Activated T-helper 2 cell treated with anti-CD3 and anti-CD28 coated beads, Interferon-gamma antibody, Interleukin-2, Interleukin-4, amounts not matched to agents 10 μg/mL and 5 μg/mL and 100 μg/mL, durations not matched to agents 14 hours and 24 hours and 36 hours (primary cell): Measurements from ENCODE around the gene ACSM3. TPM values are rescaled to one million over a fixed set of nuclear protein-coding genes. Genes with fewer than 3 reads are reported as not detected.
"Not testable (repeated sequence)": the region's sequence is repeated elsewhere in the genome, so short reads cannot be mapped to it uniquely, and the experiment has no call there.

Source experiments
- DNase-seq: peaks from one replicate; pipeline ENCODE4 v3.0.0; 2021; ENCODE audit warnings: low spot score
- H3K27ac Mint-ChIP-seq: one replicate; pipeline ENCODE4 v1.8.0; 2021; ENCODE audit warnings: mixed read lengths
- H3K27me3 Mint-ChIP-seq: one replicate; pipeline ENCODE4 v1.8.0; 2021; ENCODE audit warnings: low read depth, mixed read lengths
- H3K36me3 Mint-ChIP-seq: one replicate; pipeline ENCODE4 v1.8.0; 2021; ENCODE audit warnings: low read depth, mixed read lengths
- H3K4me1 Mint-ChIP-seq: one replicate; pipeline ENCODE4 v1.8.0; 2021; ENCODE audit warnings: low read depth, mixed read lengths
- H3K4me3 Mint-ChIP-seq: one replicate; pipeline ENCODE4 v1.8.0; 2021; ENCODE audit warnings: low read depth, mild to moderate bottlenecking, moderate library complexity, mixed read lengths
- H3K9me3 Mint-ChIP-seq: one replicate; pipeline ENCODE4 v1.8.0; 2021; ENCODE audit warnings: mixed read lengths
- intact Hi-C: fragments of 100-400 bp; cut with micrococcal nuclease; formaldehyde crosslinking; loops from one replicate; pipeline ENCODE4 v1.15.1; 2023
- total RNA-seq: library from RNA; stranded (reverse); gene quantifications from 2 replicates; pipeline ENCODE4 v1.2.3, GENCODE V29; 2022

The ACSM3 gene
- total RNA-seq, 1 donor from 2014 or later: 3.9 TPM

DNA sequence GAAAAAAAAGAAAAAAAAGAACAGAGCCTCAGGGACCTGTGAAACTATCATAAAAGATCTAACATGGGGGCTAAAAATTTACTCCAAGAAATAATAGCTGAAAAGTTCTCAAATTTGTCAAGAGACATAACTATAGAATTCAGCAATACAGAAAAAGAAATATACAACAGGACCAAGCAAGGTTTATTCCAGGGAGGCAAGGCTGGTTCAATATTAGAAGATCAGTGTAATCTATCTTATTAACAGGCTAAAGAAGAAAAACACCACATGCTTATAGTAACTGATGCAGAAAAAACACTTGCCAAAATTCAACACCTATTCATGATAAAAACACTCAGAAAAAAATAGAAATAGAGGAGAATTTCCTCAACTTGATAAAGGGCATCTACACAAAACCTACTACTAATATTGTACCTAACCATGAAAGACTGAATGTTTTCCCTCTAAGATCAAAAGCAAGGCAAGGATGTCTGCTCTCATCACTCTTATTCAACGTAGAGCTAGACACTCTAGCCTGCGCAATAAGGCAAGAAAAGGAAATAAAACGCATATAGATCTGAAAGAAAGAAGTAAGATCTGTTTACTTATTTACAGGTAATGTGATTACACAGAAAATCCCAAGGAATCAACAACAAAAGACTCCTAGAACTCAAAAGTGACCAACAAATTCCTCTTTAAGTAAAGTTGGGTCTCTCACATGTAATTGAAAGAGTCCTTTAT lies 1.2 kb upstream of the ACSM3 start:
- H3K9me3 Mint-ChIP-seq: peaks cover 8% of the 10 kb centered on the region

DNA sequence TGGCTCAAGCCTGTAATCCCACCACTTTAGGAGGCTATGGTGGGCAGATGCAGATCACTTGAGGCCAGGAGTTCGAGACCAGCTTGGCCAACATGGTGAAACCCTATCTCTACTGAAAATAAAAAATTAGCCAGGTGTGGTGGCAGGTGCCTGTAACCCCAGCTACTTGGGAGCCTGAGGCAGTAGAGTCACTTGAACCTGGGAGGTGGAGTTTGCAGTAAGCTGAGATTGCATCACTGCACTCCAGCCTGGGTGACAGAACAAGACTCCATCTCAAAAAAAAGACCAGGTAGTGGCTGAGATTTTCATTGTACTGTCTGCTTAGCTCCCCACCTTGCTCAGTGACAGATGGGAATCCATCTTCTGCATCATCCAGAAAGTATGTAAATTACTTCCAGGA lies 634 bp downstream of the ACSM3 start:
- intact Hi-C loops, DNase-seq, H3K27ac Mint-ChIP-seq, H3K36me3 Mint-ChIP-seq, H3K4me3 Mint-ChIP-seq, H3K27me3 Mint-ChIP-seq, H3K9me3 Mint-ChIP-seq: not testable (repeated sequence)
- peaks cover 20% of the 10 kb centered on the region for H3K4me1 Mint-ChIP-seq

More for the DNA sequence above, 1.2 kb upstream of the ACSM3 start:
- peak overlapping the region; percentile 88 for H3K4me3 Mint-ChIP-seq
- H3K4me1 Mint-ChIP-seq: peaks cover 20% of the 10 kb centered on the region
- peak overlapping the region; percentile 94 for H3K27ac Mint-ChIP-seq
- H3K36me3 Mint-ChIP-seq: peaks cover 4% of the 10 kb centered on the region
- no peak for DNase-seq
- intact Hi-C loops: loop anchor here (1.0 kb wide), 1 partner anchor 21 kb away; the partner anchor contains the start of gene THUMPD1
- H3K27me3 Mint-ChIP-seq: peaks cover 4% of the 10 kb centered on the region

DNA sequence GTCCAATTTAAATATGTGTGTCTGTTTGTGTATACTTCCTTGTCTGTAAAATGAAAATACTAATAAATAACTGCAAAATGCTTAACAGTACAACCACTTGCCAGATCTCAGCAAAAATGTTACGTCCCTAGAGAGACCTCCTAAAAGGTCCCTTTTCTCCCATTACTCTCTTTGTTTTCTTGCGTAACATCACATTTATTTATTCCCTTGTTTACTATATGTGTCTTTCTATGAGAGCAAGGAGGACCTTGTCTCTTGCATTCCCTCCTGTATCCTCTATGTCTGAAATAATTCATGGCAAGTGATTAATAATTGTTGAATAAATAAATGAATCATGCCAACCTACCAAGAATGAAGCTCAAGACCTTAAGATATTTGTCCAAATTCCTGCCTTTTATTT lies 1.9 kb downstream of the ACSM3 start:
- H3K27ac Mint-ChIP-seq: no peak overlapping the region
- intact Hi-C loops: no loop called here
- H3K4me3 Mint-ChIP-seq: no peak overlapping the region
- H3K4me1 Mint-ChIP-seq: peaks cover 20% of the 10 kb centered on the region
- peaks cover 4% of the 10 kb centered on the region for H3K36me3 Mint-ChIP-seq
- H3K27me3 Mint-ChIP-seq: no peaks in the 10 kb centered on the region
- DNase-seq: no peak
- peaks cover 8% of the 10 kb centered on the region for H3K9me3 Mint-ChIP-seq

DNA sequence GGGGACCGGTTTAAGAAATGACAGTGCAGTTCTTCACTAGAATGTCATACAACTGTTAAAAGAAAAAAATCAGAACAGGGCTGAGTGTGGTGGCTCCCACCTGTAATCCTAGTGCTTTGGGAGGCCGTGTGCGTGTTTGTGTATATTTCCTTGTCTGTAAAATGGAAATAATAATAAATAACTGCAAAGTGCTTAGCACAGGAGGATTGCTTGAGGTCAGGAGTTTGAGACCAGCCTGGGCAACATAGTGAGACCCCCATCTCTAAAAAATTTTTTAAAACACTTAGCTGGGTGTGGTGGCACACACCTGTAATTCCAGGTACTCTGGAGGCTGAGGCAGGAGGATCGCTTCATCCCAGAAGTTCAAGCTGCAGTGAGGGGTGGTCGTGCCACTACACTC lies 2.5 kb downstream of the ACSM3 start:
- Mint-ChIP-seq H3K27ac (no peak overlapping the region), H3K36me3 (peaks cover 4% of the 10 kb centered on the region), H3K9me3 (peaks cover 8% of the 10 kb centered on the region), H3K4me1 (peaks cover 20% of the 10 kb centered on the region), H3K27me3 (no peaks in the 10 kb centered on the region), H3K4me3 (no peak overlapping the region)
- DNase-seq: no peak
- intact Hi-C loops: no loop called here

DNA sequence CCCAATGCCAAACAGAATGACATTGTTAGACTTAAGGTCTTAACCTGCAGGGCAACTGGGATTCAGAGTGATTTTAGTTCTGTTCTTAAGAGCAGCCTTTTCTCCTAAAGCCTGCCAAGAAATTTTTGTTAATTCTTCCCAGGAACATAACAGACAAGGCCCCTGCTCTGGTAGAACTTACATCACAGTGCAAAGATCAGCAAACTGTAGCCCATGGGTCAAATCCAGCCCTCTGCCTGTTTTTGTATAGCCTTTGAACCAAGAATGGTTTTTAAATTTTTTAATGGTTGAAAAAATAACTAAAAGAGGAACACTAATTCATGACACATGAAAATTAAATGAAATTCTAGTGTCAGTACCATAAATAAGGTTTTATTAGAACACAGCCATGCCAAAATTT lies 3.8 kb downstream of the ACSM3 start:
- intact Hi-C loops: no loop called here
- DNase-seq: no peak
- H3K27ac Mint-ChIP-seq: no peak overlapping the region
- no peak overlapping the region for H3K4me3 Mint-ChIP-seq
- H3K27me3 Mint-ChIP-seq: no peaks in the 10 kb centered on the region
- H3K4me1 Mint-ChIP-seq: peaks cover 28% of the 10 kb centered on the region
- H3K36me3 Mint-ChIP-seq: no peaks in the 10 kb centered on the region
- H3K9me3 Mint-ChIP-seq: peaks cover 2% of the 10 kb centered on the region

DNA sequence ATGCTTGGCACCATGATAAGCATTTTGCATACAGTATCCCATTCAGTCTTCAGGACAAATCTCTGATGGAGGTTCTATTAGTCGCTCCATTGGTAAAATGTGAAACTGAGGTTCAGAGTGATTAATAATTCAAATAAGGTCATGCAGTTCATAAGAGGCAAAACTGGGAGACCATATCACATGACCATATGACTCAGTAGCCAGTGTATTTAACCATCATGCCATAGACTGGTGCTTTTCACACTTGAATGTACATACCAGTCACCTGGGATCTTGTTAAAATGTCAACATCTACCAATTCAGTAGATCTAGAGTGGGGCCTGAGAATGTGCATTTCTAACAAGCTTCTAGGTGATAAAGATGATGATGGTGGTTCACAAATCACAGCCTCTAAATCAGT lies 4.3 kb downstream of the ACSM3 start:
- no peaks in the 10 kb centered on the region for H3K27me3 Mint-ChIP-seq
- no peaks in the 10 kb centered on the region for H3K9me3 Mint-ChIP-seq
- no peaks in the 10 kb centered on the region for H3K36me3 Mint-ChIP-seq
- intact Hi-C loops: no loop called here
- DNase-seq: no peak
- H3K27ac Mint-ChIP-seq: no peak overlapping the region
- H3K4me1 Mint-ChIP-seq: peaks cover 24% of the 10 kb centered on the region
- H3K4me3 Mint-ChIP-seq: no peak overlapping the region

DNA sequence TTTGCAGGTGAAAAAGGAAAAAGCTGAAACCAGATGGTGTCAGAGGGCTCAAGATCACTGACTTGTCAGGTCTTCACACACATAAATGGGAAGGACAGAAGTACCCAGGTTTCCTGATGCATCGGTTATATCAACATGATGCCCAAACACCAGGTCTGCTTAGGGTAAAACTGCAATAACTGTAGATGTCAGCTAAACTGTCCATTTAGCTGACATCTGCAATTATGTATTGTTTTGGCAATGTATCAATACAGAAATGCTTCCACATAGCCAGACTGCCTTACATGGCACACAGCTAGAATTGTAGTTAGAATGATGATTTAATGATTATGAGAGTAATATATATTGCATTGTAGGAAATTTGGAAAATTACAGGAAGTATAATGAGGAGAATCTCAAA lies 5.0 kb downstream of the ACSM3 start:
- H3K36me3 Mint-ChIP-seq: no peaks in the 10 kb centered on the region
- H3K9me3 Mint-ChIP-seq: no peaks in the 10 kb centered on the region
- H3K27me3 Mint-ChIP-seq: no peaks in the 10 kb centered on the region
- intact Hi-C loops: no loop called here
- DNase-seq: no peak
- H3K4me1 Mint-ChIP-seq: peaks cover 17% of the 10 kb centered on the region
- H3K27ac Mint-ChIP-seq: no peak overlapping the region
- H3K4me3 Mint-ChIP-seq: no peak overlapping the region

DNA sequence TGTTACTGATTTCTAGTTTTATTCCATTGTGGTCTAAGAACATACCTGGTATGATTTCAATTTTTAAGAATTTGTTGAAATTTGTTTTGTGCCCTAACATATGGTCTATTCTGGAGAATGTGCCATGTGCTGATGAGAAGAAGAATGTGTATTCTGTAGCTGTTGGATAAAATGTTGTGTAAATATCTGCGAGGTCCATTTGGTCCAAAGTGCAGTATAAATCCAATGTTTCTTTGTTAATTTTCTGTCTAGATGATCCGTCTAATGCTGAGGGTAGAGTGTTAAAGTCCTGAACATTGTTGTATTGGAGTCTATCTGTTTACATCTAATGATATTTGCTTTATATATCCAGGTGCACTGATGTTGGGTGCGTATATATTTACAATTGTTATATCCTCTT lies 9.9 kb downstream of the ACSM3 start:
- H3K4me1 Mint-ChIP-seq: peaks cover 19% of the 10 kb centered on the region
- intact Hi-C loops: no loop called here

DNA sequence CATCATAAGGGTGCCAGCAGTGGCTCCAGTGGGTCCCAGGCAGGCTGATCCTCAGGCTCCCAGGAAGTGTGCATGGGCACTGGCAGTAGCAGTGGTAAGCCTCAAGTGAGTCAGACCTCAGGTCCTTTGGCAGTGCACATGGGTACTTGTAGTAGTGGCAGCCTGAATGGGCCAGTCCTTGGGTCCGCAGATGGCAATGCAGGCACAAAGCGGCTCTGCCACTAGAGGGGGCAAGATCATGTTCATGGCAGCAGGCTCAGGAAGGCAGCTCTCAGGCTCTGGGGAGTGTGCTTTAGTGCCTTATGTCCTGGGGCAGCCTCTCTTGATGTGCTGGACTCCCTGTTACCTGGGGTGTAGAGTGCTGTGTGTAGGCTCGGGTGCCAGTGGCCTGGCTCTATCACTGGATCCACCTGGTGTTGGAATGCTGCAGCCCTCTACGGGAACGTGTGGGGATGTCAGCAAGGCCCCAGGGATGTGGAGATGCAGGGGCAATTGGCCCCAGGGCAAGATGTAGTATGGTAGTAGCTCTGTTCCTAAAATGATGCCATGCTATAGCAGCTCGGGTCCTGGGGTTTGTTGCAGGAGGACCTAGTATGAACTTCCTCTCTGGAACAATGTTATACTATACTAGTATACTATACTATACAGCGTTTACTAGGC lies 11.0 kb downstream of the ACSM3 start:
- H3K27me3 Mint-ChIP-seq: no peaks in the 10 kb centered on the region
- intact Hi-C loops: no loop called here
- peaks cover 19% of the 10 kb centered on the region for H3K4me1 Mint-ChIP-seq
- no peak overlapping the region for H3K4me3 Mint-ChIP-seq
- DNase-seq: peak; percentile 53
- H3K27ac Mint-ChIP-seq: no peak overlapping the region
- no peaks in the 10 kb centered on the region for H3K9me3 Mint-ChIP-seq
- no peaks in the 10 kb centered on the region for H3K36me3 Mint-ChIP-seq

More for the DNA sequence above, 9.9 kb downstream of the ACSM3 start:
- DNase-seq: no peak
- Mint-ChIP-seq H3K9me3 (no peaks in the 10 kb centered on the region), H3K27ac (no peak overlapping the region), H3K4me3 (no peak overlapping the region), H3K36me3 (no peaks in the 10 kb centered on the region), H3K27me3 (no peaks in the 10 kb centered on the region)

DNA sequence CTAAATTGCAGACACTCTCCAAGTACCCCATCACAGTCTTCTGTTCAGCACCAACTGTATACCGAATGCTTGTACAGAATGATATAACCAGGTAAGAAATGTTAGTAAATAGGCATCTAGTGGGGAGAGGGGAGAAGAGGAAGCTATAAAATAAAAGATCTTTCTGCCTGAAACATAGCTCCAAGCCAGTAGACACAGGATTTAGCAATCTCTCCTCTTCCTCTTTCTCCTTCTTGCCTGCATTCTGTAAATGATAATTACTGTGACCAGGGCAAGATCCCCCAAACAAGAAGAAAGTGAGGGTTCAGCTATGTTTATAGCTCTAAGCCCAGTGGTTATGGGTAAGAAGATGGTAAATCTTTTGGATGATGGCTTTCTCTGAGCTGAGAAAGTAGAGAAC lies 17.9 kb downstream of the ACSM3 start:
- intact Hi-C loops: no loop called here
- H3K36me3 Mint-ChIP-seq: no peaks in the 10 kb centered on the region
- DNase-seq: no peak
- no peaks in the 10 kb centered on the region for H3K27me3 Mint-ChIP-seq
- H3K9me3 Mint-ChIP-seq: no peaks in the 10 kb centered on the region
- no peak overlapping the region for H3K27ac Mint-ChIP-seq
- no peak overlapping the region for H3K4me3 Mint-ChIP-seq
- H3K4me1 Mint-ChIP-seq: peaks cover 6% of the 10 kb centered on the region

DNA sequence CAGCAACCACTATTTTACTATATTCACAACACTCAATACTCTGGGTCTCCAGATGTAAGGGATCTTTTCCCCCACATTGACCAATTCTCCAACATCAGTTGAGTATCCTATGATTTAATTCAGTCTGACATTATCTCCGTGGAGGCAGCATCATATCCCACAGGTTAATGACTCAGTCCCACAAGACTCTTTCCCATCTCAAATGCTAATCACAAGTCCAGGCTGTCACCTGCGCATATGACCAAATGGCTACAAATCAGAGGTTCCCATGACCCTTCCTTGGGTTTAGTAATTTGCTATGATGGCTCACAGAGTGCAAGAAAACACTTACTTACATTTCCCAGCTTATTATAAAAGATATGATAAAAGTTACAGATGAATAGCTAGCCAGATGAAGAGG lies 18.7 kb downstream of the ACSM3 start:
- no peak overlapping the region for H3K4me3 Mint-ChIP-seq
- intact Hi-C loops: no loop called here
- H3K27ac Mint-ChIP-seq: no peak overlapping the region
- no peaks in the 10 kb centered on the region for H3K9me3 Mint-ChIP-seq
- no peaks in the 10 kb centered on the region for H3K27me3 Mint-ChIP-seq
- DNase-seq: no peak
- peaks cover 2% of the 10 kb centered on the region for H3K4me1 Mint-ChIP-seq
- H3K36me3 Mint-ChIP-seq: no peaks in the 10 kb centered on the region

DNA sequence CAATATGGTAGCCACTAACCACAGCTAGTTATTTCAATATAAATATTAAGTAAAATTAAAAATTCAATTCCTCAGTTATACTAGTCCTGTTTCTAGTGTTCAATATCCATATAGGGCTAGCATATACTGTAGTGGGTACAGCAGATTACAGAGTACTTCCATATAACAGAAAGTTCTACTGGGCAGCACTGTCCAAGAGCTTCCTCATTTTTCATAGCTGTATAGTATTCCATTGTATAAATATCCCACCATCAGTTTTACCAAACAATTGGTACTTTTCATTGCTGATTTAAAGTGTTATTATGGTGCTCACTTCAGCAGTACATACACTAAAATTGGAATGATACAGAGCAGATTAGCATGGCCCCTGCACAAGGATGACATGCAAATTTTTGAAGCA lies 20.4 kb downstream of the ACSM3 start:
- no peaks in the 10 kb centered on the region for H3K36me3 Mint-ChIP-seq
- no peaks in the 10 kb centered on the region for H3K4me1 Mint-ChIP-seq

DNA sequence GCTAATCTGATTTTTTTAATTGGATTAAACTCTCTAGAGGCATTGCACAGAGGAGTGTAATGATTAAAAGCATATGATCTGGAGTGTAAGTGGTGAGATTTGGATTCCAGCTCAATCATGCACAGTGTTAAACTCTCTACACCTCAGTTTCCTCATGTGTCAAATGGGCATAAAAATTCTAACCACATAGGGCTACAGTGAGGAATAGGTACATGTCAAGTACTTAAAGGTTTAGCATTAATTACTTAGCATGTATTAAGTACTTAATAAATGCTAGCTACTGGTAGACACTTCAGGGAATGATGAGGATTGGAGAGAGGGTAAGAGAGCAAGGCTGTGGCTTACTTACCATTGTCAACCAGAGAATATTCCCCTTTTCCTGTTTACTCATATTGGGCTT lies 25.3 kb downstream of the ACSM3 start:
- no peak for DNase-seq
- no peak overlapping the region for H3K4me3 Mint-ChIP-seq
- no peaks in the 10 kb centered on the region for H3K27me3 Mint-ChIP-seq
- no peak overlapping the region for H3K27ac Mint-ChIP-seq
- H3K36me3 Mint-ChIP-seq: no peaks in the 10 kb centered on the region
- H3K9me3 Mint-ChIP-seq: no peaks in the 10 kb centered on the region
- no peaks in the 10 kb centered on the region for H3K4me1 Mint-ChIP-seq
- intact Hi-C loops: no loop called here

More for the DNA sequence above, 20.4 kb downstream of the ACSM3 start:
- Mint-ChIP-seq H3K4me3 (no peak overlapping the region), H3K27ac (no peak overlapping the region), H3K27me3 (no peaks in the 10 kb centered on the region), H3K9me3 (no peaks in the 10 kb centered on the region)
- DNase-seq: no peak
- intact Hi-C loops: no loop called here
